Upper lobe of left lung (tissue), 6 donors: Measurements from ENCODE around the gene FAM53B. TPM values are rescaled to one million over a fixed set of nuclear protein-coding genes. Genes with fewer than 3 reads are reported as not detected.

ENCODE experiments used
- ATAC-seq, 2 donors: fragments of 200-7000 bp; cut with Tn5 transposase; one replicate each; pipeline ENCODE4 v1.9.1; 2022; ENCODE audit warnings: mild to moderate bottlenecking in 2 of 2, moderate library complexity in 2 of 2; ENCODE audit not compliant: low FRiP score in 2 of 2
- DNase-seq, 2 donors: peaks; one replicate each; pipeline ENCODE4 v3.0.0-alpha.2; 2019 to 2020
- H3K27ac ChIP-seq, 4 donors: fragments of 200-600 bp; sonication (generic); one replicate each; pipeline ENCODE4 v1.5.1; 2016 to 2019
- H3K27me3 ChIP-seq, 4 donors: fragments of 200-600 bp; sonication (generic); one replicate each; pipeline ENCODE4 v1.5.1; 2017 to 2019
- H3K36me3 ChIP-seq, 4 donors: fragments of 200-600 bp; sonication (generic); one replicate each; pipeline ENCODE4 v1.5.1; 2016 to 2019
- H3K4me1 ChIP-seq, 4 donors: fragments of 200-600 bp; sonication (generic); one replicate each; pipeline ENCODE4 v1.5.1; 2018 to 2019
- H3K4me3 ChIP-seq, 4 donors: fragments of 200-600 bp; sonication (generic); one replicate each; pipeline ENCODE4 v1.5.1; 2017 to 2019; ENCODE audit warnings: mild to moderate bottlenecking in 2 of 4, moderate library complexity in 1 of 4
- H3K9me3 ChIP-seq, 4 donors: fragments of 200-600 bp; sonication (generic); one replicate each; pipeline ENCODE4 v1.5.1; 2018 to 2019
- EP300 ChIP-seq, 4 donors: sonication (generic); formaldehyde crosslinking; IDR thresholded peaks; one replicate each; pipeline ENCODE4 v1.5.1; 2017; ENCODE audit warnings: antibody characterized with exemption in 4 of 4, control low read depth in 2 of 4
- POLR2A ChIP-seq, 4 donors: fragments of 450-650 bp; IDR thresholded peaks; one replicate each; pipeline ENCODE4 v1.5.1; 2016 to 2017; ENCODE audit warnings: antibody characterized with exemption in 4 of 4, mild to moderate bottlenecking in 2 of 4
- POLR2AphosphoS5 ChIP-seq, 2 donors: sonication (generic); formaldehyde crosslinking; IDR thresholded peaks; one replicate each; pipeline ENCODE4 v1.5.1; 2017; ENCODE audit warnings: antibody characterized with exemption in 2 of 2
- WGBS, 2 donors: methylation state at CpG; one replicate each; pipeline ENCODE4 v1.1.5; 2017 to 2018; 5-methylcytosine and 5-hydroxymethylcytosine counted together
- total RNA-seq, 6 donors: library from RNA; depleted of rRNA in 4 of 6; stranded (reverse); fragments of >200 nt in 4 of 6; gene quantifications; one replicate each; pipeline versions ENCODE4 v1.1.0 to v1.2.1, GENCODE V29; 2016 to 2021
- TF ChIP-seq, protein P1 (sequence below), 6 experiments: fragments of 450-650 bp in 4 of 6; fragments of 200-600 bp in 2 of 6; sonication (generic) in 2 of 6; IDR thresholded peaks; one replicate each; pipeline ENCODE4 v1.5.1; 2016 to 2019; ENCODE audit warnings: antibody characterized with exemption in 6 of 6
- donor health status: DM: no; HTN: no; CAD: no; lungs with moderate emphysema.
- donor health status: DM: no; HTN: yes; CAD: no; lungs with severe emphysema.

FAM53B gene
- total RNA-seq, 6 donors from 2014 or later, result 35.8 to 62.5 (median 47.8) TPM

DNA sequence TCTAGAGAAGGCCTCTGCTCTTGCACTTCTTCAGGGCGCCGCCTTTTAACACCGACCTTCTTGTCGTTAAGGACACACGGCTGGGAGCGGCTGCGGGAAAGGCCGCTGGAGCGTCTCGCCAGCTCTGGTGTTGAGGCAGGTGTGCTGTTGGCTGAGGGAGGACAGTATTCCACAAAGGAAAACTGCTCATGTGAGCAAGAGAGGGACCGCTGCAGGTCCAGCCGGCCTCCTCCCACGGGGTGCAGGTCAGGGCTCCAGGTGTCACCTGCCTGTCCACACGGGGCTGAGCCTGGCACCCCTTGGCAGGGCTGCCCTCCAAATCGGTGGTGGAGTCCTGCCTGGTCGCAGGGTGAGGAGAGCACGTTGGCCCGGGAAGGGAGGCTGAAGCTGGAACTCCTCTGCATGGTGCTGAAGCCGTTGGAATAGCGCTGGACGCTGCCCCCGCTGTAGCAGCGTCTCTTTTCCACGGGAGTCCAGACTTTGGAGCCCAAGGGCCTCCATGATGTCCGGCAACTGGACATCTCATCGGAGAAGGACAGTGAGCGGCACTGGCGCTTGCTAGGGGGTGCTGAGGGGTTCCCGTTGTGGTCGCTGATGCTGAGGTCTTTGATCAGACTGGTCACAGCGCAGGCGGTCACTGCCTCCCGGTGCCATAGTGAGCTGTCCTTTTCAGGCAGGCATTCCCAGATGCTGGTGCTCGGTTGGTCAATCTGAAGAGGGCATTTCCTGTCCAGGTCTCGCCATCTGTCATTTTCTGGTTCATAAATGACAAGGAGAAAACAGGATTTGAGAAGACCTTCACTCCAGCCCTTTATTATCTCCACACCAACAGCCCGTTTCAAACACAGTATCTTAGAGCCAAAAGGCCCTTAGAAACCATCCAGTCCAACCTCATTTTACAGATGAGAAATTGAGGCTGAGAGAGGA is 62.3 kb downstream of the FAM53B start:
- DNase-seq, result peak in 1 of 2 donors; percentile 75
- Histone ChIP-seq H3K4me3 (no peak overlapping the region), H3K27ac (peak overlapping the region in 3 of 4 donors; percentile 38 to 69 (median 54)), H3K36me3 (peaks cover 3 to 21% (median 13%) of the 10 kb centered on the region in 4 donors), H3K9me3 (no peaks in the 10 kb centered on the region), H3K27me3 (no peaks in the 10 kb centered on the region), H3K4me1 (peaks cover 72 to 83% (median 77%) of the 10 kb centered on the region in 4 donors)
- no peak for ATAC-seq
- TF ChIP-seq POLR2AphosphoS5 (IDR thresholded peaks at IDR 0.05) (no peak), POLR2A (IDR thresholded peaks at IDR 0.05) (no peak), EP300 (IDR thresholded peaks at IDR 0.05) (no peak)
- TF ChIP-seq, protein P1, sequence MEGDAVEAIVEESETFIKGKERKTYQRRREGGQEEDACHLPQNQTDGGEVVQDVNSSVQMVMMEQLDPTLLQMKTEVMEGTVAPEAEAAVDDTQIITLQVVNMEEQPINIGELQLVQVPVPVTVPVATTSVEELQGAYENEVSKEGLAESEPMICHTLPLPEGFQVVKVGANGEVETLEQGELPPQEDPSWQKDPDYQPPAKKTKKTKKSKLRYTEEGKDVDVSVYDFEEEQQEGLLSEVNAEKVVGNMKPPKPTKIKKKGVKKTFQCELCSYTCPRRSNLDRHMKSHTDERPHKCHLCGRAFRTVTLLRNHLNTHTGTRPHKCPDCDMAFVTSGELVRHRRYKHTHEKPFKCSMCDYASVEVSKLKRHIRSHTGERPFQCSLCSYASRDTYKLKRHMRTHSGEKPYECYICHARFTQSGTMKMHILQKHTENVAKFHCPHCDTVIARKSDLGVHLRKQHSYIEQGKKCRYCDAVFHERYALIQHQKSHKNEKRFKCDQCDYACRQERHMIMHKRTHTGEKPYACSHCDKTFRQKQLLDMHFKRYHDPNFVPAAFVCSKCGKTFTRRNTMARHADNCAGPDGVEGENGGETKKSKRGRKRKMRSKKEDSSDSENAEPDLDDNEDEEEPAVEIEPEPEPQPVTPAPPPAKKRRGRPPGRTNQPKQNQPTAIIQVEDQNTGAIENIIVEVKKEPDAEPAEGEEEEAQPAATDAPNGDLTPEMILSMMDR (IDR thresholded peaks at IDR 0.05), result no peak
- WGBS, 2 donors, result 94 to 96% methylated on average over 23 to 36 of the region's 36 CpGs

DNA sequence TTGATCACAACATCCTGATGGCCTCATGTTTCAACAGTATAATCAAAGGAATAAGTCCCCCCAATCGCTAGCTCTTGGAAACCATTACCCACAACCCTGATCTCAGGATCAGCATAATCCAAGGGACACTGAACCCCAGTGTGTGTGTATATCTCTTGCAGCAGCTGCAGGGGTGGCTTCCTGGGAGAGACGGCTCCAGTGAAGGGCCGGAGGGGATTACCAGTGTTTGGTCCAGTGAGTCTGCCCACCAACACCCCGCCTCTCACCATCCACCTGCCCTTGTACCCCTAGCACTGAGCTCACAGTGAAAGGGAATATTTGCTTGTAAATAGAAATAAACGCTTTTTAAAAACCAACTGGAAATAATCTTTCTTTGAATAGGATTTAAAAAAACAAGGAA is 63.1 kb downstream of the FAM53B start:
- ATAC-seq (no peak), DNase-seq (no peak)
- Histone ChIP-seq H3K27me3 (no peaks in the 10 kb centered on the region), H3K4me3 (no peak overlapping the region), H3K4me1 (peaks cover 73 to 83% (median 77%) of the 10 kb centered on the region in 4 donors), H3K27ac (peak overlapping the region; percentile 3 to 69 (median 60)), H3K9me3 (no peaks in the 10 kb centered on the region), H3K36me3 (peaks cover 3 to 21% (median 13%) of the 10 kb centered on the region in 4 donors)
- WGBS, 2 donors, result 86 to 92% methylated on average over 4 to 5 of the region's 5 CpGs
- TF ChIP-seq, protein P1 (IDR thresholded peaks at IDR 0.05), result no peak
- TF ChIP-seq EP300 (IDR thresholded peaks at IDR 0.05), result no peak
- no peak for TF ChIP-seq POLR2A (IDR thresholded peaks at IDR 0.05)
- TF ChIP-seq POLR2AphosphoS5 (IDR thresholded peaks at IDR 0.05), result no peak

DNA sequence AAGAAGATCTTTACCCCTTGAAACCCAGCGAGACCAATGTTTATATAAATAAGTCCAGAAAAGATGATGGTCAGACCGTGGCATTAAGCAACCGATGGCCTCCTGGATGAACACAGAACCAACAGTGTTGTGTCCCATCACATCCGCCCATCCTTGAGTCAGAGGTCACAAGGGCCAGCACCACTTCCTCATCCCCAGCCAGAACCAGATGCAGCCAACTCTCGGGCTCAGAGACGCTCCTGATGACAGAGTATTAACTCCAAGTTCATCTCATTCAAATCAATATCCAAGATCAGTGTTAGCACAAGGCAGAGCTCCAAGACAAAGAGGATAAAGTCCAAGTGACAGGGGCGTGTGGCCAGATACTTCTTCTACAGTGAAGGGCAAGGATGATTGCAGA is 63.5 kb downstream of the FAM53B start:
- Histone ChIP-seq H3K36me3 (peaks cover 3 to 21% (median 13%) of the 10 kb centered on the region in 4 donors), H3K9me3 (no peaks in the 10 kb centered on the region), H3K27me3 (no peaks in the 10 kb centered on the region), H3K4me3 (no peak overlapping the region), H3K27ac (peak overlapping the region; percentile 54 to 69 (median 60)), H3K4me1 (peaks cover 72 to 83% (median 77%) of the 10 kb centered on the region in 4 donors)
- 56 to 81% methylated on average over 7 of the region's 7 CpGs for WGBS, 2 donors
- peak in 1 of 2 donors; percentile 84 for DNase-seq
- peak in 1 of 2 donors; percentile 73 for ATAC-seq
- TF ChIP-seq POLR2A (IDR thresholded peaks at IDR 0.05) (peak in 1 of 4 donors; percentile 25), EP300 (IDR thresholded peaks at IDR 0.05) (no peak), POLR2AphosphoS5 (IDR thresholded peaks at IDR 0.05) (peak; percentile 40 to 66)

DNA sequence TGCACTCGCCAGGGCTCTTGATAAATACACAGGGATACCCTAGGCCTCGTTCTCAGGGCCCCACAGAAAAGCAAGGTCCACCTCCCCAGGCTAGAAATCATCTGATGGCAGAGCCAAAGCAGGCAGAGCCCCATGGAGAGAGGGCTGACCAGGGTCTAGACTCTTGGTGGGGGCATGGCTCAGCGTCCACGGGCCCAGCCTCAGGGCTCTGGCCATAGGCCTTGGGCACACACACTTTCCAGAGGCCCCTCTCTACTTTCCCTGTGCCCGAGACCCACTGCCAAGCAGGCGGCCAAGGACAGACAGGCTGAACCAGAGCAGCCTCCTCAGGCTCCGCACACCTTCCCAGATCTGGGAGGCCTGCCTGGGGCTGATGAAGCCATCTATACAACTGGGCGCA is 64.8 kb downstream of the FAM53B start:
- no peaks in the 10 kb centered on the region for H3K9me3 ChIP-seq
- peak overlapping the region in 2 of 4 donors; percentile 66 to 69 for H3K27ac ChIP-seq
- no peak overlapping the region for H3K4me3 ChIP-seq
- TF ChIP-seq EP300 (IDR thresholded peaks at IDR 0.05) (no peak), POLR2A (IDR thresholded peaks at IDR 0.05) (no peak), POLR2AphosphoS5 (IDR thresholded peaks at IDR 0.05) (no peak)
- TF ChIP-seq, protein P1 (IDR thresholded peaks at IDR 0.05), result no peak
- no peaks in the 10 kb centered on the region for H3K27me3 ChIP-seq
- H3K4me1 ChIP-seq, result peaks cover 72 to 83% (median 79%) of the 10 kb centered on the region in 4 donors
- H3K36me3 ChIP-seq, result peaks cover 3 to 21% (median 13%) of the 10 kb centered on the region in 4 donors
- ATAC-seq (no peak), DNase-seq (no peak)
- WGBS, 2 donors, result 0 to 77% methylated on average over 1 to 7 of the region's 8 CpGs

DNA sequence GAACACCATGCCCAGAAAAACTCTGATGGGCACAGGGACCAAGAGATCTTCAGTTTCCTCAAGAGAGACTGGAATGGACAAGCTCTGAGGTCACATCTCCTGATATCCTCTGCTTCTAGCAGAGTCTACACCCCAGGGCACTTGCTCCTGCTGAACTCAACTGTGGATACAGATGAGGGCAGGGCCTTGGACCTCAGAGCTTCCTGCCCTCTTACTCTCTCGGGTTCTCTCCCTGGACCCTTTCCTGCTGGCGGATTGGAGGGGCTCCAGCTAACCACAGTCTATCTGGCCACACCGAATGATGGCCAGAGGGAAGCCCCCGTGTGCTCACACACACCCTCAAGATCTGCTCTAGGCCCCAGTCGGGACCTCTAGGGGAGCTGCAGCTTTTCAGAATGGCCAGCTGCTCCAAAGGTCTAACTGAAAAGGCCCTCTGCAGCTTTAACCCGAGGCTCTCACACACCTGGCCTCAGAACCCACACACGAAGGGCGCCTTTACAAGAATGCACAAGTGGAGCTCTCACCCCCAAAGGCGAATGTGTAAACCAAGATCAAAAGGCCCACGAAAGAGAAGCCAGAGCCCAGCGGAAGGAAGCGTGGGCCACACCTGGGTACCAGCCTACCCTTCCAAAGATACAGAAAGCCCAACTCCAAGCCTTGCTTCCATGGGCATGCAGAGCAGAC is 65.5 kb downstream of the FAM53B start:
- peak overlapping the region; percentile 27 to 71 (median 56) for H3K27ac ChIP-seq
- H3K9me3 ChIP-seq, result no peaks in the 10 kb centered on the region
- no peak for DNase-seq

More for the DNA sequence above, 65.5 kb downstream of the FAM53B start:
- WGBS, 2 donors, result 62 to 77% methylated on average over 10 to 12 of the region's 12 CpGs
- H3K4me3 ChIP-seq, result no peak overlapping the region
- no peak for TF ChIP-seq POLR2A (IDR thresholded peaks at IDR 0.05)
- TF ChIP-seq POLR2AphosphoS5 (IDR thresholded peaks at IDR 0.05), result no peak
- TF ChIP-seq, protein P1 (IDR thresholded peaks at IDR 0.05), result no peak
- no peak for TF ChIP-seq EP300 (IDR thresholded peaks at IDR 0.05)
- no peak for ATAC-seq
- H3K36me3 ChIP-seq, result peaks cover 3 to 21% (median 14%) of the 10 kb centered on the region in 4 donors
- H3K27me3 ChIP-seq, result no peaks in the 10 kb centered on the region
- peaks cover 71 to 83% (median 79%) of the 10 kb centered on the region in 4 donors for H3K4me1 ChIP-seq
